ENCODE results near the gene SNN. TPM values are rescaled to one million over a fixed set of nuclear protein-coding genes. Genes with fewer than 3 reads are reported as not detected.

The SNN gene
- polyA plus RNA-seq, 4 donors, result 6.1 to 15.7 (median 9.6) TPM

GRCh38 chr16:11700264-11701029 is 32.2 kb downstream of the SNN start:
- 72 to 75% (median 73%) methylated on average over 9 of the region's 9 CpGs for WGBS, 3 donors
- Histone ChIP-seq H3K27me3 (ENCODE audit: control insufficient read depth in 3 of 3, insufficient read depth in 3 of 3, low read length in 3 of 3) (no peaks in the 10 kb centered on the region), H3K4me3 (ENCODE audit: low read depth in 1 of 3, low read length in 3 of 3) (no peak overlapping the region), H3K27ac (ENCODE audit: low read depth in 1 of 3, low read length in 2 of 3) (peak overlapping the region in 1 of 3 donors; percentile 29), H3K9me3 (ENCODE audit: control insufficient read depth in 2 of 2, insufficient read depth in 1 of 2, low read depth in 1 of 2, low read length in 1 of 2) (no peaks in the 10 kb centered on the region), H3K36me3 (ENCODE audit: control insufficient read depth in 3 of 3, insufficient read depth in 2 of 3, low read depth in 1 of 3, low read length in 3 of 3) (peaks cover 2 to 52% (median 15%) of the 10 kb centered on the region in 3 donors), H3K4me1 (ENCODE audit: control insufficient read depth in 3 of 3, insufficient read depth in 2 of 3, low read depth in 1 of 3, low read length in 2 of 3) (no peaks in the 10 kb centered on the region)
- no peak for FAIRE-seq
- DNase-seq, result no peak

- Histone ChIP-seq H3K4me1 (ENCODE audit: control insufficient read depth in 3 of 3, insufficient read depth in 2 of 3, low read depth in 1 of 3, low read length in 2 of 3) (no peaks in the 10 kb centered on the region), H3K4me3 (ENCODE audit: low read depth in 1 of 3, low read length in 3 of 3) (no peak overlapping the region), H3K27me3 (ENCODE audit: control insufficient read depth in 3 of 3, insufficient read depth in 3 of 3, low read length in 3 of 3) (no peaks in the 10 kb centered on the region), H3K27ac (ENCODE audit: low read depth in 1 of 3, low read length in 2 of 3) (no peak overlapping the region), H3K36me3 (ENCODE audit: control insufficient read depth in 3 of 3, insufficient read depth in 2 of 3, low read depth in 1 of 3, low read length in 3 of 3) (peaks cover 4 to 32% (median 7%) of the 10 kb centered on the region in 3 donors), H3K9me3 (ENCODE audit: control insufficient read depth in 2 of 2, insufficient read depth in 1 of 2, low read depth in 1 of 2, low read length in 1 of 2) (no peaks in the 10 kb centered on the region)
- DNase-seq (no peak), FAIRE-seq (no peak)
- WGBS, 3 donors, result 74 to 89% (median 82%) methylated on average over 6 of the region's 6 CpGs
These were observed 37.2 kb downstream of the SNN start for GRCh38 chr16:11705311-11706025.

GRCh38 chr16:11706180-11706742 is 38.0 kb downstream of the SNN start:
- H3K27ac ChIP-seq (ENCODE audit: low read depth in 1 of 3, low read length in 2 of 3), result no peak overlapping the region
- DNase-seq (no peak), FAIRE-seq (no peak)
- H3K9me3 ChIP-seq (ENCODE audit: control insufficient read depth in 2 of 2, insufficient read depth in 1 of 2, low read depth in 1 of 2, low read length in 1 of 2), result no peaks in the 10 kb centered on the region
- H3K36me3 ChIP-seq (ENCODE audit: control insufficient read depth in 3 of 3, insufficient read depth in 2 of 3, low read depth in 1 of 3, low read length in 3 of 3), result peaks cover 5 to 34% (median 7%) of the 10 kb centered on the region in 3 donors
- WGBS, 3 donors, result 86 to 94% (median 93%) methylated on average over 5 of the region's 5 CpGs
- H3K4me3 ChIP-seq (ENCODE audit: low read depth in 1 of 3, low read length in 3 of 3), result no peak overlapping the region
- no peaks in the 10 kb centered on the region for H3K27me3 ChIP-seq (ENCODE audit: control insufficient read depth in 3 of 3, insufficient read depth in 3 of 3, low read length in 3 of 3)
- no peaks in the 10 kb centered on the region for H3K4me1 ChIP-seq (ENCODE audit: control insufficient read depth in 3 of 3, insufficient read depth in 2 of 3, low read depth in 1 of 3, low read length in 2 of 3)

- H3K36me3 ChIP-seq (ENCODE audit: control insufficient read depth in 3 of 3, insufficient read depth in 2 of 3, low read depth in 1 of 3, low read length in 3 of 3), result peaks cover 5 to 37% (median 7%) of the 10 kb centered on the region in 3 donors
- no peak for FAIRE-seq
These were observed 39.5 kb downstream of the SNN start for GRCh38 chr16:11707679-11708197.

GRCh38 chr16:11708421-11708820 is 40.2 kb downstream of the SNN start:
- Histone ChIP-seq H3K4me1 (ENCODE audit: control insufficient read depth in 3 of 3, insufficient read depth in 2 of 3, low read depth in 1 of 3, low read length in 2 of 3) (no peaks in the 10 kb centered on the region), H3K27ac (ENCODE audit: low read depth in 1 of 3, low read length in 2 of 3) (no peak overlapping the region), H3K9me3 (ENCODE audit: control insufficient read depth in 2 of 2, insufficient read depth in 1 of 2, low read depth in 1 of 2, low read length in 1 of 2) (no peaks in the 10 kb centered on the region), H3K4me3 (ENCODE audit: low read depth in 1 of 3, low read length in 3 of 3) (no peak overlapping the region), H3K27me3 (ENCODE audit: control insufficient read depth in 3 of 3, insufficient read depth in 3 of 3, low read length in 3 of 3) (no peaks in the 10 kb centered on the region), H3K36me3 (ENCODE audit: control insufficient read depth in 3 of 3, insufficient read depth in 2 of 3, low read depth in 1 of 3, low read length in 3 of 3) (peaks cover 4 to 36% (median 7%) of the 10 kb centered on the region in 3 donors)
- FAIRE-seq (no peak), DNase-seq (no peak)
- WGBS, 3 donors, result 90 to 97% (median 97%) methylated on average over 1 of the region's 1 CpG

More at GRCh38 chr16:11707679-11708197, 39.5 kb downstream of the SNN start:
- no peak overlapping the region for H3K4me3 ChIP-seq (ENCODE audit: low read depth in 1 of 3, low read length in 3 of 3)
- no peaks in the 10 kb centered on the region for H3K4me1 ChIP-seq (ENCODE audit: control insufficient read depth in 3 of 3, insufficient read depth in 2 of 3, low read depth in 1 of 3, low read length in 2 of 3)
- no peak overlapping the region for H3K27ac ChIP-seq (ENCODE audit: low read depth in 1 of 3, low read length in 2 of 3)
- no peak for DNase-seq
- H3K27me3 ChIP-seq (ENCODE audit: control insufficient read depth in 3 of 3, insufficient read depth in 3 of 3, low read length in 3 of 3), result no peaks in the 10 kb centered on the region
- whole genome bisulfite sequencing, 3 donors, result 94 to 97% (median 96%) methylated on average over 4 of the region's 4 CpGs
- no peaks in the 10 kb centered on the region for H3K9me3 ChIP-seq (ENCODE audit: control insufficient read depth in 2 of 2, insufficient read depth in 1 of 2, low read depth in 1 of 2, low read length in 1 of 2)

- Histone ChIP-seq H3K27ac (ENCODE audit: low read depth in 1 of 3, low read length in 2 of 3) (no peak overlapping the region), H3K4me3 (ENCODE audit: low read depth in 1 of 3, low read length in 3 of 3) (no peak overlapping the region), H3K36me3 (ENCODE audit: control insufficient read depth in 3 of 3, insufficient read depth in 2 of 3, low read depth in 1 of 3, low read length in 3 of 3) (peaks cover 4 to 38% (median 6%) of the 10 kb centered on the region in 3 donors), H3K9me3 (ENCODE audit: control insufficient read depth in 2 of 2, insufficient read depth in 1 of 2, low read depth in 1 of 2, low read length in 1 of 2) (no peaks in the 10 kb centered on the region), H3K4me1 (ENCODE audit: control insufficient read depth in 3 of 3, insufficient read depth in 2 of 3, low read depth in 1 of 3, low read length in 2 of 3) (peaks cover 0 to 8% (median 0%) of the 10 kb centered on the region in 3 donors), H3K27me3 (ENCODE audit: control insufficient read depth in 3 of 3, insufficient read depth in 3 of 3, low read length in 3 of 3) (no peaks in the 10 kb centered on the region)
- DNase-seq (no peak), FAIRE-seq (no peak)
- WGBS, 3 donors, result 72 to 86% (median 76%) methylated on average over 4 of the region's 4 CpGs
These were observed 43.4 kb downstream of the SNN start for GRCh38 chr16:11711662-11712061.

- Histone ChIP-seq H3K4me1 (ENCODE audit: control insufficient read depth in 3 of 3, insufficient read depth in 2 of 3, low read depth in 1 of 3, low read length in 2 of 3) (peaks cover 0 to 8% (median 0%) of the 10 kb centered on the region in 3 donors), H3K27ac (ENCODE audit: low read depth in 1 of 3, low read length in 2 of 3) (no peak overlapping the region), H3K27me3 (ENCODE audit: control insufficient read depth in 3 of 3, insufficient read depth in 3 of 3, low read length in 3 of 3) (no peaks in the 10 kb centered on the region), H3K4me3 (ENCODE audit: low read depth in 1 of 3, low read length in 3 of 3) (no peak overlapping the region), H3K9me3 (ENCODE audit: control insufficient read depth in 2 of 2, insufficient read depth in 1 of 2, low read depth in 1 of 2, low read length in 1 of 2) (no peaks in the 10 kb centered on the region), H3K36me3 (ENCODE audit: control insufficient read depth in 3 of 3, insufficient read depth in 2 of 3, low read depth in 1 of 3, low read length in 3 of 3) (peaks cover 4 to 38% (median 6%) of the 10 kb centered on the region in 3 donors)
- 89 to 96% (median 95%) methylated on average over 3 of the region's 3 CpGs for WGBS, 3 donors
- DNase-seq, result no peak
- FAIRE-seq, result no peak
These were observed 43.9 kb downstream of the SNN start for GRCh38 chr16:11712122-11712521.

- Histone ChIP-seq H3K27me3 (ENCODE audit: control insufficient read depth in 3 of 3, insufficient read depth in 3 of 3, low read length in 3 of 3) (no peaks in the 10 kb centered on the region), H3K4me3 (ENCODE audit: low read depth in 1 of 3, low read length in 3 of 3) (no peak overlapping the region), H3K9me3 (ENCODE audit: control insufficient read depth in 2 of 2, insufficient read depth in 1 of 2, low read depth in 1 of 2, low read length in 1 of 2) (no peaks in the 10 kb centered on the region), H3K27ac (ENCODE audit: low read depth in 1 of 3, low read length in 2 of 3) (peak overlapping the region in 2 of 3 donors; percentile 46 to 49), H3K4me1 (ENCODE audit: control insufficient read depth in 3 of 3, insufficient read depth in 2 of 3, low read depth in 1 of 3, low read length in 2 of 3) (peaks cover 0 to 13% (median 0%) of the 10 kb centered on the region in 3 donors), H3K36me3 (ENCODE audit: control insufficient read depth in 3 of 3, insufficient read depth in 2 of 3, low read depth in 1 of 3, low read length in 3 of 3) (peaks cover 6 to 33% (median 6%) of the 10 kb centered on the region in 3 donors)
- WGBS, 3 donors, result 37 to 67% (median 49%) methylated on average over 8 of the region's 8 CpGs
- FAIRE-seq (no peak), DNase-seq (peak in 1 of 2 donors; percentile 18)
These were observed 47.1 kb downstream of the SNN start for GRCh38 chr16:11715246-11715947.
